Caco-2 (cell line): ENCODE measurements around the gene SANBR. TPM values are rescaled to one million over a fixed set of nuclear protein-coding genes. Genes with fewer than 3 reads are reported as not detected.

Experiments used
- BruUV-seq: library from RNA; stranded (reverse); fragments of 400-500 nt; replicated peaks from 2 replicates; lab custom pipeline; 2021; lab: Mats Ljungman, UMichigan
- CTCF ChIA-PET: fragments of 300-600 bp; sonication (Branson Sonifier 250); formaldehyde crosslinking; loops from one replicate; lab custom pipeline; 2022; ENCODE audit warnings: antibody characterized with exemption; lab: Charles Lee
- POLR2A ChIA-PET: fragments of 300-600 bp; sonication (Branson Sonifier 250); formaldehyde crosslinking; loops from one replicate; lab custom pipeline; 2022; ENCODE audit warnings: antibody characterized with exemption; lab: Charles Lee
- DNase-seq, 2 experiments: peaks; one replicate each; pipeline versions ENCODE4 v3.0.0 to v3.0.0-alpha.2; 2020 to 2022
- H3K27me3 ChIP-seq: replicated peaks from 2 replicates; pipeline ENCODE4 v1.6.0; 2011; ENCODE audit warnings: low read length; ENCODE audit not compliant: control insufficient read depth, insufficient read depth
- H3K36me3 ChIP-seq: 2 replicates; pipeline ENCODE4 v1.5.1; 2011; ENCODE audit warnings: low read length; ENCODE audit not compliant: control insufficient read depth, insufficient read depth
- H3K4me1 ChIP-seq: fragments of 250-450 bp; sonication (Bioruptor Pico); 2 replicates; pipeline ENCODE4 v1.5.1; 2020; ENCODE audit warnings: mild to moderate bottlenecking
- H3K4me3 ChIP-seq: 2 replicates; pipeline ENCODE4 v1.5.1; 2011; ENCODE audit warnings: low read depth, mild to moderate bottlenecking, control low read depth, low read length
- H3K9me3 ChIP-seq: fragments of 250-450 bp; sonication (Bioruptor Pico); 2 replicates; pipeline ENCODE4 v1.5.1; 2020; ENCODE audit warnings: mild to moderate bottlenecking, moderate library complexity
- H3K27ac Mint-ChIP-seq: one replicate; pipeline ENCODE4 v1.8.0; 2022; ENCODE audit warnings: mixed read lengths; ENCODE audit not compliant: unreplicated experiment
- H3K27me3 Mint-ChIP-seq: one replicate; pipeline ENCODE4 v1.8.0; 2022; ENCODE audit warnings: mixed read lengths; ENCODE audit not compliant: insufficient read depth, unreplicated experiment
- H3K36me3 Mint-ChIP-seq: one replicate; pipeline ENCODE4 v1.8.0; 2022; ENCODE audit warnings: mild to moderate bottlenecking, mixed read lengths; ENCODE audit not compliant: insufficient read depth, unreplicated experiment
- H3K4me1 Mint-ChIP-seq: one replicate; pipeline ENCODE4 v1.8.0; 2022; ENCODE audit warnings: low read depth, mixed read lengths; ENCODE audit not compliant: unreplicated experiment
- H3K4me3 Mint-ChIP-seq: one replicate; pipeline ENCODE4 v1.8.0; 2022; ENCODE audit warnings: mild to moderate bottlenecking, moderate library complexity, mixed read lengths; ENCODE audit not compliant: unreplicated experiment
- H3K9me3 Mint-ChIP-seq: one replicate; pipeline ENCODE4 v1.8.0; 2022; ENCODE audit warnings: mixed read lengths; ENCODE audit not compliant: unreplicated experiment
- intact Hi-C: fragments of 100-400 bp; cut with micrococcal nuclease; formaldehyde crosslinking; loops from one replicate; pipeline ENCODE4 v1.10.0; 2022; ENCODE audit not compliant: unreplicated experiment
- total RNA-seq: library from RNA; stranded (reverse); gene quantifications from 2 replicates; pipeline ENCODE4 v1.2.3, GENCODE V29; 2022
- TF ChIP-seq, protein P1 (sequence below), 2 experiments: fragments of 200-600 bp in 1 of 2; IDR thresholded peaks; 1 replicate in 1 of 2; 2 replicates in 1 of 2; pipeline versions ENCODE4 v1.5.1 to v1.8.0; 2011 to 2022; ENCODE audit warnings: antibody characterized with exemption in 1 of 2, control low read depth in 1 of 2, inconsistent platforms in 1 of 2, low read depth in 1 of 2, low read length in 1 of 2, mild to moderate bottlenecking in 1 of 2, moderate library complexity in 1 of 2; ENCODE audit not compliant: insufficient read depth in 1 of 2, severe bottlenecking in 1 of 2, unreplicated experiment in 1 of 2

Gene SANBR
- total RNA-seq, 1 experiment from 2014 or later = 14.3 TPM

GRCh38 chr2:61016392-61017002 lies 49.2 kb upstream of the SANBR start:
- no peaks in the 10 kb centered on the region for H3K27me3 ChIP-seq
- Mint-ChIP-seq H3K9me3 (no peaks in the 10 kb centered on the region), H3K4me3 (peak overlapping the region; percentile 88), H3K4me1 (no peaks in the 10 kb centered on the region), H3K27ac (peak overlapping the region; percentile 97), H3K36me3 (peaks cover 27% of the 10 kb centered on the region), H3K27me3 (no peaks in the 10 kb centered on the region)
- H3K4me1 ChIP-seq = peaks cover 8% of the 10 kb centered on the region
- POLR2A ChIA-PET = interaction anchor here (1.0 kb wide), 1 partner anchor 161 kb away, joined by 4 read pairs; no protein-coding TSS in a partner anchor
- peak overlapping the region; percentile 67 for H3K4me3 ChIP-seq
- H3K36me3 ChIP-seq = peaks cover 2% of the 10 kb centered on the region
- TSS peak; percentile 62 for BruUV-seq
- CTCF ChIA-PET = no interaction called here
- peak in 1 of 2 experiments; percentile 49 for DNase-seq
- intact Hi-C loops = loop anchor here (1.0 to 5.0 kb wide), 4 partner anchors 30 to 161 kb away; partner anchors contain the start of genes REL and SANBR
- H3K9me3 ChIP-seq = no peaks in the 10 kb centered on the region
- TF ChIP-seq, protein P1, sequence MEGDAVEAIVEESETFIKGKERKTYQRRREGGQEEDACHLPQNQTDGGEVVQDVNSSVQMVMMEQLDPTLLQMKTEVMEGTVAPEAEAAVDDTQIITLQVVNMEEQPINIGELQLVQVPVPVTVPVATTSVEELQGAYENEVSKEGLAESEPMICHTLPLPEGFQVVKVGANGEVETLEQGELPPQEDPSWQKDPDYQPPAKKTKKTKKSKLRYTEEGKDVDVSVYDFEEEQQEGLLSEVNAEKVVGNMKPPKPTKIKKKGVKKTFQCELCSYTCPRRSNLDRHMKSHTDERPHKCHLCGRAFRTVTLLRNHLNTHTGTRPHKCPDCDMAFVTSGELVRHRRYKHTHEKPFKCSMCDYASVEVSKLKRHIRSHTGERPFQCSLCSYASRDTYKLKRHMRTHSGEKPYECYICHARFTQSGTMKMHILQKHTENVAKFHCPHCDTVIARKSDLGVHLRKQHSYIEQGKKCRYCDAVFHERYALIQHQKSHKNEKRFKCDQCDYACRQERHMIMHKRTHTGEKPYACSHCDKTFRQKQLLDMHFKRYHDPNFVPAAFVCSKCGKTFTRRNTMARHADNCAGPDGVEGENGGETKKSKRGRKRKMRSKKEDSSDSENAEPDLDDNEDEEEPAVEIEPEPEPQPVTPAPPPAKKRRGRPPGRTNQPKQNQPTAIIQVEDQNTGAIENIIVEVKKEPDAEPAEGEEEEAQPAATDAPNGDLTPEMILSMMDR (IDR thresholded peaks at IDR 0.05; ENCODE audit: insufficient read depth in 1 of 2, low read depth in 1 of 2, low read length in 1 of 2, severe bottlenecking in 1 of 2, unreplicated experiment in 1 of 2) = no peak

GRCh38 chr2:61017003-61017555 lies 48.6 kb upstream of the SANBR start:
- Mint-ChIP-seq H3K9me3 (peaks cover 3% of the 10 kb centered on the region), H3K36me3 (peaks cover 33% of the 10 kb centered on the region), H3K4me1 (no peaks in the 10 kb centered on the region), H3K27me3 (no peaks in the 10 kb centered on the region), H3K27ac (peak overlapping the region; percentile 97), H3K4me3 (peak overlapping the region; percentile 88)
- ChIA-PET POLR2A (interaction anchor here (0.5 to 1.0 kb wide), 2 partner anchors 160 to 597 kb away, joined by 4 read pairs; no protein-coding TSS in a partner anchor), CTCF (no interaction called here)
- Histone ChIP-seq H3K4me3 (peak overlapping the region; percentile 67), H3K9me3 (no peaks in the 10 kb centered on the region), H3K36me3 (peaks cover 2% of the 10 kb centered on the region), H3K27me3 (no peaks in the 10 kb centered on the region), H3K4me1 (peaks cover 8% of the 10 kb centered on the region)
- no TSS peak for BruUV-seq
- peak; percentile 87 to 94 for DNase-seq
- intact Hi-C loops = loop anchor here (1.0 to 5.0 kb wide), 4 partner anchors 29 to 160 kb away; partner anchors contain the start of genes REL and SANBR
- TF ChIP-seq, protein P1 (IDR thresholded peaks at IDR 0.05; ENCODE audit: insufficient read depth in 1 of 2, low read depth in 1 of 2, low read length in 1 of 2, severe bottlenecking in 1 of 2, unreplicated experiment in 1 of 2) = no peak

GRCh38 chr2:61017556-61018317 lies 47.9 kb upstream of the SANBR start, which contains the start of the genes PEX13 and PUS10:
PEX13 (plus strand) TSS chr2:61017720; CDS start chr2:61017760, 40 bp downstream.
PUS10 (minus strand) TSS chr2:61018255; CDS start chr2:61011890, 6,365 bp downstream.
- H3K4me1 Mint-ChIP-seq = no peaks in the 10 kb centered on the region
- H3K9me3 Mint-ChIP-seq = peaks cover 9% of the 10 kb centered on the region
- Histone ChIP-seq H3K36me3 (peaks cover 2% of the 10 kb centered on the region), H3K27me3 (no peaks in the 10 kb centered on the region), H3K4me1 (peaks cover 8% of the 10 kb centered on the region), H3K4me3 (peak within 1 kb of the TSS; percentile 67), H3K9me3 (no peaks in the 10 kb centered on the region)
- H3K27me3 Mint-ChIP-seq = no peaks in the 10 kb centered on the region
- TF ChIP-seq, protein P1 (IDR thresholded peaks at IDR 0.05; ENCODE audit: insufficient read depth in 1 of 2, low read depth in 1 of 2, low read length in 1 of 2, severe bottlenecking in 1 of 2, unreplicated experiment in 1 of 2) = no peak
- DNase-seq = peak; percentile 86 to 91
- intact Hi-C loops = loop anchor here (1.0 to 5.0 kb wide), 4 partner anchors 29 to 160 kb away; partner anchors contain the start of genes REL and SANBR
- peak within 1 kb of the TSS; percentile 88 for H3K4me3 Mint-ChIP-seq
- ChIA-PET POLR2A (interaction anchor here (0.5 kb wide), 1 partner anchor 597 kb away, joined by 4 read pairs; no protein-coding TSS in a partner anchor), CTCF (no interaction called here)
- peak within 1 kb of the TSS; percentile 97 for H3K27ac Mint-ChIP-seq
- BruUV-seq = no TSS peak
- H3K36me3 Mint-ChIP-seq = peaks cover 40% of the 10 kb centered on the region
